Left kidney (tissue), 8 donors: ENCODE measurements around the gene SEPTIN10. TPM values are rescaled to one million over a fixed set of nuclear protein-coding genes. Genes with fewer than 3 reads are reported as not detected.
"Not testable (repeated sequence)": the region's sequence is repeated elsewhere in the genome, so short reads cannot be mapped to it uniquely, and the experiment has no call there.

Source experiments
- DNase-seq: peaks from one replicate; pipeline ENCODE4 v3.0.0-alpha.2; 2013
- long read RNA-seq, 8 donors: transcript quantifications; one replicate each; lab custom pipeline, GENCODE V29; 2026
- polyA plus RNA-seq: library from polyadenylated mRNA; unstranded; fragments of 120-200 nt; gene quantifications from one replicate; pipeline ENCODE4 v1.2.1, GENCODE V29; 2013; ENCODE audit not compliant: insufficient read length

SEPTIN10 gene
- polyA plus RNA-seq, result 128 TPM
- long read RNA-seq, donor 1, transcript SEPT10-202 (11 exons, 3,071 nt), result major isoform, 6 of 10 reads
- long read RNA-seq, donor 1, partial matches to known transcripts, result 0 of 10 reads
- long read RNA-seq, donor 1, other reads (novel, unspliced or antisense), result 0 of 10 reads
- long read RNA-seq, donor 2, transcript SEPT10-202 (11 exons, 3,071 nt), result major isoform, 7 of 23 reads
- long read RNA-seq, donor 2, partial matches to known transcripts, result 5 of 23 reads
- long read RNA-seq, donor 2, other reads (novel, unspliced or antisense), result 5 of 23 reads
- long read RNA-seq, donor 3, partial matches to known transcripts, result 0 of 7 reads
- long read RNA-seq, donor 3, other reads (novel, unspliced or antisense), result 0 of 7 reads
- long read RNA-seq, donor 4, partial matches to known transcripts, result 0 of 1 reads
- long read RNA-seq, donor 4, other reads (novel, unspliced or antisense), result 0 of 1 reads
- long read RNA-seq, donor 5, transcript SEPT10-202 (11 exons, 3,071 nt), result major isoform, 8 of 9 reads
- long read RNA-seq, donor 5, partial matches to known transcripts, result 0 of 9 reads
- long read RNA-seq, donor 5, other reads (novel, unspliced or antisense), result 0 of 9 reads
- long read RNA-seq, donor 6, transcript SEPT10-202 (11 exons, 3,071 nt), result major isoform, 8 of 12 reads
- long read RNA-seq, donor 6, partial matches to known transcripts, result 0 of 12 reads
- long read RNA-seq, donor 6, other reads (novel, unspliced or antisense), result 0 of 12 reads
- long read RNA-seq, donor 7, transcript SEPT10-202 (11 exons, 3,071 nt), result major isoform, 8 of 12 reads
- long read RNA-seq, donor 7, partial matches to known transcripts, result 0 of 12 reads
- long read RNA-seq, donor 7, other reads (novel, unspliced or antisense), result 0 of 12 reads
- long read RNA-seq, donor 8, partial matches to known transcripts, result 13 of 16 reads
- long read RNA-seq, donor 8, other reads (novel, unspliced or antisense), result 0 of 16 reads

- DNase-seq, result peak; percentile 95
Observed at GRCh38 chr2:109613922-109614714, at the start of gene SEPTIN10, which contains the start of gene SOWAHC. SEPTIN10 (minus strand) TSS chr2:109613966; CDS start chr2:109613827, 139 bp downstream. SOWAHC (plus strand) TSS chr2:109614364; CDS start chr2:109614490, 126 bp downstream.

GRCh38 chr2:109662889-109663288 lies 49.1 kb upstream of the SEPTIN10 start:
- DNase-seq, result no peak

GRCh38 chr2:109660046-109660860 lies 46.5 kb upstream of the SEPTIN10 start:
- no peak for DNase-seq

DNA sequence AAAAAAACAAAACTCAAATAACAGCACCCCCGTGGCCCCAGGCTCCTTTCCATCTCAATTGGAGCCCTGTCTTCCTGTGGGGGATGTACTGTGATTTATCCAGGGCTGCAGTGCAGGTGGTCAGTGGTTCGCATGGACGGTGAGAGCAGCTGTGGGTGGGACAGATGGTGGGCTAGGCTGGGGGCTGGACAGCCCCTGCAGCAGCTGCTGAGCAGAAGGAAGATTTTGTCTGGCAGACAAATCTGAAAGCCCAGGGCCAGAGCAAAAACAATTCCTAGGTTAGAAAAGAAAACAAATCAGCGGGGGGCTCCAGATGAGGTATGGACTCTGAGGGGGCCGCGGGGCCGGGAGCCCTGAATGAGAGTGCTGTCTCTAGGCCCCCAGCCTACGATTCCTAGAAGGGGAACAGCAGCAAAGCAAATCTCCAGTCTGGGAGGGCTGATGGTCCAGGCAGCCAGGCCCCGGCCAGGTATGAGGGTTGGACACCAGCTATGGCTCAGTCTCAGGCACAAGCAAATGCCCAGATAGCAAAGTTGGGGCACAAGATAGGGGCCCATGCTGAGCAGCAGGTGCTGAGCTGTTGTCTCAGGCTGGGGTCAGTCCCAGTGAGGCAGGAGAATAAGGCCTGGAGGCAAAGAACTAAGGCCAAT lies 45.8 kb upstream of the SEPTIN10 start:
- no peak for DNase-seq

DNA sequence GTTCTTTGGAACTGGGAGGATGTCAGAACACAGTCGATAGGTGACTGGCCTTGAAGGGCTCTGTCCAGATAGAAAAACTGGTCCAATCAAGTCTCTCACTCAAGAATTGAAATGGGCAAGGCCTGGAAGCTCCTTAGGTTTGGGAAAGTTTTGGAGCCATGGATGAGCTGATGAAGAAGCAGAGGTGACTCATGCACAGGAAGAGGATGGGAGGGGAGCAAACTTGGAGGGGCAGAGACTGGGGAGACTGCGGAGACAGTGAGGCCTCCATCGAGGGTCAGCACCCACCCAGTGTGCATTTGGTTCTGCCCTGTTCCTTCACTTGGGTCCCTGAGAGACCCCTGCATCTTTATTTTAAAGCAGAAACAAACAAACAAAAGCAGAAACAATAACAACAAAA lies 41.5 kb upstream of the SEPTIN10 start:
- no peak for DNase-seq

DNA sequence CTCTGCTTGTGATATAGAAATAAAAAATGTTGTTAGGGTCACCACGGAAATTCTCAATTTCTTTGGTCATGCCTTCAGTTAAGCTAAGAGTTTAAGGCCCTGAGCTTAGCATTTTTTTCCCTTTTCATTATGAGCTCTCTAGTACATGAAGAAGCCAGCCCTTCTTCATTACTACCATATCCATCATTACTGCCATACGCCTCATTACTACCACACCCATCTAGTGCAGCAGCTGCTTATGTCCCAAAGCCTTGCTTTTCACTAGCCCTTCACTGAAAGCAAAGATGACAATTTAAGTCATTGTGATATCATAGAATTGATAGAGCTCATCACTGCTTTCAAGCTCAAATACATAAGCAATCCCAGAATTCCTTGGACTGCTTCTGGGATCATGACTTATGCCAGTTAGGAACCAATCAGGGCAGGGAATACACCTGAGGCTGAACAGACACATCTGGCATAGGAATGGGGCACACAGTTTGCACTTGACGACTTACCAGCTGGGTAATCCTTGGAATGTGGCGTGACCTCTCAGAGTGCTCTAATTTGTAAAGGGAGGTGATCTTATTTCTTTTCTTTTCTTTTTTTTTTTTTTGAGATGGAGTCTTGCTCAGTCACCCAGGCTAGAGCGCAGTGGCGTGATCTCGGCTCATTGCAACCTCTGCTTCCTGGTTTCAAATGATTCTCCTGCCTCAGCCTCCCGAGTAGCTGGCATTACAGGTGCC lies 40.7 kb upstream of the SEPTIN10 start:
- DNase-seq, result no peak

- DNase-seq, result no peak
Observed at GRCh38 chr2:109649736-109650695, 36.2 kb upstream of the SEPTIN10 start.

GRCh38 chr2:109648041-109648527 lies 34.3 kb upstream of the SEPTIN10 start:
- DNase-seq, result no peak

DNA sequence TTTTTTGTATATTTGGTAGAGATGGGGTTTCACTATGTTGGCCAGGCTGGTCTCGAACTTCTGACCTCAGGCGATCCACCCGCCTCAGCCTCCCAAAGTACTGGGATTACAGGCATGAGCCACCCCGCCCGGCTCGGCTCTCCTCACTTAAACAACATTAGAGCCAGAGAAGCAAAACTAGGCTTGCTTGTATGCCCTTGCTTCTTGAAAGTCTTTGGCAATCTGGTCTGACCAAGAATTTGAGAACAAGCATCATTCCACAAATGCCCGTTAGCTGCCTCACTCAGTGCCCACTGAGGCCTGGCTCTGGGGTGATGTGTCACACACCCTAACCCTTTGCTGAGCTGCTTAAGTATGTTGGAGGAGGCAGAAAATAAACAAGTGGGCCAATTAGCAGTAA lies 33.9 kb upstream of the SEPTIN10 start:
- no peak for DNase-seq

GRCh38 chr2:109646961-109647360 lies 33.2 kb upstream of the SEPTIN10 start:
- no peak for DNase-seq

- DNase-seq, result peak; percentile 49
Observed at GRCh38 chr2:109645412-109646184, 31.8 kb upstream of the SEPTIN10 start.

DNA sequence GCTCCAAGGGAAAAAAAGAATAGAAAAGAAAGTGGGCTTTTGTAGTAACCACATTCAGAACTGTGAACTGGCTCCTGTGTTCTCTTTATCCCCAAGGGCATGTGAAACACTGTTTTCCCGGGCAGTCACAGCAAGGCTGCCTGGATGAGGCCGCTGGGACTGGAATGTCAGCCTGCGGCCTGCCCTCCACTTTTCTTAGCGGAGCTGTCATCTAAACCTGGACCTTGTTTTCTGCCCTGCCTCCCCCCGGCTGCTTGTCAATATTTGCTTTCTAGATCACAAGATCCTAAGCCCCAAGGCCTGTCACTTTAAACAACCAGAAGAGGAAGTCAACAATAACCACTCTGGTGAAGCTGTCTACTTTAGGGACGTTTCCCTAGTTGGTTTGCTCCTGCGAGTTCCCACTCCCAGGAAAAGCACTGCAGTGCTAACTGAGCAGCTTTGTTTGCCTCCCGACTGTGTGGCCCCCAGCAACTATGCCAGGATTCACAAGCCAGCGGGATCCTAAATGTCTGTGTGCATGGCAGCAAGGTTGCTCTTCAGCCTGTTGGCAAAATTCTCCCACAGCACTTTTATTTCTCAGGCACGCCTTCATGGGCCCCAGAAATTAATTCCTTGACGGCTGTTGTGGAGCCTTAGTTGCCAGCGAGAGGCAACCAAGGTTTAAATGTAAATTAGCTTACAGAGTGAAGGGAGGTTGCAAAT lies 31.0 kb upstream of the SEPTIN10 start:
- no peak for DNase-seq

DNA sequence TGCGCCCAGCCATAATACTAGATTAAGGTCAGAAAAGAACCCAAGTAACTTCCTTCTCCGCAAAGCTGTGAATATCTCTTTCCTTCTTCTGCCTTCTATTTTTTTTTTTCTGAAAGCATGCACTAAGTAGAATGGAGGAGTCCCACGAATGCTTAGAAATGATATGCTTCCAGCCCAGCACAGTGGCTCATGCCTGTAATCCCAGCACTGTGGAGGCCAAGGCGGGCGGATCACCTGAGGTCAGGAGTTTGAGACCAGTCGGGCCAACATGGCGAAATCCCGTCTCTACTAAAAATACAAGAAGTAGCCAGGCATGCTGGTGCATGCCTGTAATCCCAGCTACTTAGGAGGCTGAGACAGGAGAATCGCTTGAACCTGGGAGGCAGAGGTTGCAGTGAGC lies 26.2 kb upstream of the SEPTIN10 start:
- DNase-seq, result not testable (repeated sequence)

- no peak for DNase-seq
Observed at GRCh38 chr2:109638795-109639194, 25.0 kb upstream of the SEPTIN10 start.

GRCh38 chr2:109637749-109638570 lies 24.2 kb upstream of the SEPTIN10 start:
- DNase-seq, result no peak

- no peak for DNase-seq
Observed at GRCh38 chr2:109636317-109636716, 22.6 kb upstream of the SEPTIN10 start.
